Stimulated activated CD4-positive, alpha-beta T cell treated with anti-CD3 and anti-CD28 coated beads, Interleukin-2, amount 100 ng/mL, for 48 hours (primary cell): ENCODE measurements around the gene CRPPA.
"Not testable (repeated sequence)": the region's sequence is repeated elsewhere in the genome, so short reads cannot be mapped to it uniquely, and the experiment has no call there.

Experiments used
- DNase-seq, 2 donors: peaks; one replicate each; pipeline ENCODE4 v3.0.0-alpha.2; 2020

CRPPA gene

DNA sequence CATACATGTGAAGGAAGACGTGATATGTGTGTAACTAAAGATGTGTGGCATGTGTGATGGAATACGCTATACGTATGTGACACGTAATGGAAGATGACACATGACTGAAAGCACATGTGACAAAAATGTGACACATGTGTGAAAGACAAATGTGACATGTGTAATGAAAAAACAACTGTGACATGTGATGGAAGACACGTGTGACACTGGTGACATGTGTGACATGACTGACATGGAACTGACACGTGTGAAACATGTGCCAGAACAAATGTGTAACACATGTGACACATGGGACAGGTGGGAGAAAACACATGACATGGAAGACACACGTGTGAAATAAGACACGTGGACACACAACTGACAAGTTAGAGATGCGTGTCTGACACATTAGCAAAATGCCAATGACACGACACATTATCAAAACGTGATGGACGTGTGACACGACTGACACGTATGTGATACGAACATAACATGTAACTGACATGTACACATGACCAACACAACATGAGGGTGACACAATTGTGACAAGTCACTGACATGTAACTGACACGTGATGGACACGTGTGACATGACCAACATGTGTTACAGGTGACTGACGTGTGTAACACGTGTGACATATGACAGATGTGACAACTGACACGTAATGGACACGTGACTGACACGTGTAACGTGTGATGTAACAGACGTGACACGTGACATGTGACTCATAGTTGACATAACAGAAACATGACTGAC lies 24.4 kb downstream of the CRPPA start:
- no peak for DNase-seq

DNA sequence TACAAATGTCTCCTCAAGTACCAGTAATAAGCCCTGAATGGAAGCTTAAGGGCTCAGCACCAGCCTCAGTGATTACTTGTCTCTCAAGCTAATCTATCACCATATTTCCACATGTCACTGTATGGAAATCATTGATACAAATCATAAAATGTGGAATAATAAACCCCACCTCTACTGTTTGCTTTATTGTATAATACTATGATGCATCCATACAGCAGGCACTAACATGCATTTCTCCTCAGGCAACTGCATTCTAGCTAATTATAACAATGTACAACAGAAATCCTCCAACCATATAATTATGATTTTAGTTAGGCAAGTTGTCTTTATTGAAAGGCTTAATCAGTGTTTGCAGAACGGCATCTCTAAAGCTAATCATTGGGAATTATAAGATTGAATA lies 26.2 kb downstream of the CRPPA start:
- no peak for DNase-seq

DNA sequence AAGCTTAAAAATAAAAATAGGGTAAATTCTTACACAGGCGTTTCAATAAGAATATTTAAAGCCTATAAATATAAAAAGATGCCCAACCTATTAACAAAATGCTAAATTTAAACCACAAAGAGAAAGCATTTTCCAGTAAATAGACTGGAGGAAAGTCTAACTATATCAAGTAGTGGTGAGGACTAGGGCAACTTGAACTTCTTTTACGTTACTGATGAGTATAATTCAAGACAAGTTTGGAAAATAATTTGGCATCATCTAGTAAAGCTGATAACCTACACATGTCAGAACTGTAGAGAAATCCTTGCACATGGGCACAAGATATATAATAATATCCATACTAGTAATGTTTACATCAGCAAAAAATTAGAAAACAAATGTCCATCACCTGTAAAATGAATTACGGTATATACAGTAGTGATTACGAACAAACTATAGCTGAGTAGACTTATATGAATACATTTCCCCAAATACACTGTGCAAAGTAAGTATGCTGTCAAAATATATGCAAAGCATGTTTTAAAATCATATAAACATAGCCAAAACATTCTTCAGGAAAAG lies 27.4 kb downstream of the CRPPA start:
- DNase-seq: no peak

DNA sequence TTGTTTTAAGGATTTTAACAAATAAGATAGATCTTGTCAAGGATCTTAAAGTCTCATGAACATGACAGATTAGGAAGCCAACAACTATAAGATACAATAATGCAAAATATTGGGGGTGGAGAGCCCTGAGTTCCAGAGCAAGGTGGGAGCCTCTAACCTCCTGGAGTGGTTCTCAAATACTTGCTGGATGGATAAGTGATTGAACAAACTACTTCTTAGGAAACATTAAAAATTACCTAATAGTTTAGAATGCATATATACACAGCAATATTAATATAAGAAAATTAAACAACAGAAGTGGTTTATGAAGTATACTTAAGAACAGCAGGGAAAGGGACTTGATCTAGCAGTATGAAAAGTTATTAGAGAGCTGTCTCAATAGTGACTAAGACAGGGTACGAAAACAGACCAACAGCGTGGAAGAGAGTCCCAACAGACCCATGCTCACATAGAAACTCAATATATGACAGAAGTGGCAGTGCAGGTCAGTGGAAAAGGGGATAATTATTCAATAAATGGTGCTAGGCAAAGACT lies 28.3 kb downstream of the CRPPA start:
- no peak for DNase-seq

DNA sequence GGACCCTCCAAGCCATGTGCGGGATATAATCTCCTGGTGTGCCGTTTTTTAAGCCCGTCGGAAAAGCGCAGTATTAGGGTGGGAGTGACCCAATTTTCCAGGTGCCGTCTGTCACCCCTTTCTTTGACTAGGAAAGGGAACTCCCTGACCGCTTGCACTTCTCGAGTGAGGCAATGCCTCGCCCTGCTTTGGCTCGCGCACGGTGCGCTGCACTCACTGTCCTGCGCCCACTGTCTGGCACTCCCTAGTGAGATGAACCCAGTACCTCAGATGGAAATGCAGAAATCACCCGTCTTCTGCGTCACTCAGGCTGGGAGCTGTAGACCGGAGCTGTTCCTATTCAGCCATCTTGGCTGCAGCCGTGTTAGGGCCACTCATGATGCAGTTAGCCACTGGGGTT lies 37.6 kb downstream of the CRPPA start:
- not testable (repeated sequence) for DNase-seq

DNA sequence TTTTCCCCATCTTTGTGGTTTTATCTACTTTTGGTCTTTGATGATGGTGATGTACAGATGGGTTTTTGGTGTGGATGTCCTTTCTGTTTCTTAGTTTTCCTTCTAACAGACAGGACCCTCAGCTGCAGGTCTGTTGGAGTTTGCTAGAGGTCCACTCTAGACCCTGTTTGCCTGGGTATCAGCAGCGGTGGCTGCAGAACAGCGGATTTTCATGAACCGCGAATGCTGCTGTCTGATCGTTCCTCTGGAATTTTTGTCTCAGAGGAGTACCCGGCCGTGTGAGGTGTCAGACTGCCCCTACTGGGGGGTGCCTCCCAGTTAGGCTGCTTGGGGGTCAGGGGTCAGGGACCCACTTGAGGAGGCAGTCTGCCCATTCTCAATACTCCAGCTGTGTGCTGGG lies 38.2 kb downstream of the CRPPA start:
- DNase-seq: not testable (repeated sequence)
